RWPE1 (cell line): ENCODE measurements around the gene TRIM43B.
"Not testable (repeated sequence)": the region's sequence is repeated elsewhere in the genome, so short reads cannot be mapped to it uniquely, and the experiment has no call there.

Experiments
- CTCF ChIA-PET: fragments of 350-600 bp; sonication (Branson Sonifier 250); formaldehyde crosslinking; extraction: SDS; loops from one replicate; lab custom pipeline; 2021; lab: Yijun Ruan, JAX
- POLR2A ChIA-PET: fragments of 400-600 bp; formaldehyde crosslinking; extraction: SDS; loops from one replicate; lab custom pipeline; 2020; ENCODE audit warnings: antibody characterized with exemption; ENCODE audit not compliant: low non-redundant PET; lab: Yijun Ruan, JAX
- DNase-seq: peaks from one replicate; pipeline ENCODE4 v3.0.0; 2012; ENCODE audit warnings: low spot score
- H3K27ac ChIP-seq: fragments of 450-650 bp; 2 replicates; pipeline ENCODE4 v1.5.1; 2017
- TF ChIP-seq, protein P1 (sequence below): fragments of 450-650 bp; conservative IDR thresholded peaks from 2 replicates; pipeline ENCODE4 v1.5.1; 2017; ENCODE audit warnings: low read depth, mild to moderate bottlenecking

TRIM43B gene

DNA sequence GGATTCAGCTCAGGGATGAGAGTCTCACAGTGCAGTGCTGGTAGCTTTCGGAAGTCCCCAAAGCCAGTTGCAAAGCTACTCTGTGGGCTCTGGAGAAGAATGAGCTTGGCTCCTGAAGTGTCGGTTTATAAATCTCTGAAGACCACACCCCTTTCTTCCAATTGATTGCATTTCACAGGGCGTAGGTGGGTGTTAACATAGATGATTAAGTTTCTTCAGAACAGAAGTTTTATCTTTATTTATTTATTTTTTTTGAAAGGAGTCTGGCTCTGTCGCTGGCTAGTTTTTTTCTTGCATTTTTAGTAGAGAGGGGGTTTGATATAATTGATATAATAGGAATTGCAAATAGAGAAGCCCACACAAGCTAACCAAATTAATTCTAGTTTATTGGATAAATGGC lies at the start of gene TRIM43B:
Gene TRIM43B (minus strand): TSS at position 101 of the 400 bp plus-strand sequence. CDS start 2,040 bp downstream, outside the sequence.
- CTCF ChIA-PET, H3K27ac ChIP-seq, DNase-seq, POLR2A ChIA-PET: not testable (repeated sequence)

DNA sequence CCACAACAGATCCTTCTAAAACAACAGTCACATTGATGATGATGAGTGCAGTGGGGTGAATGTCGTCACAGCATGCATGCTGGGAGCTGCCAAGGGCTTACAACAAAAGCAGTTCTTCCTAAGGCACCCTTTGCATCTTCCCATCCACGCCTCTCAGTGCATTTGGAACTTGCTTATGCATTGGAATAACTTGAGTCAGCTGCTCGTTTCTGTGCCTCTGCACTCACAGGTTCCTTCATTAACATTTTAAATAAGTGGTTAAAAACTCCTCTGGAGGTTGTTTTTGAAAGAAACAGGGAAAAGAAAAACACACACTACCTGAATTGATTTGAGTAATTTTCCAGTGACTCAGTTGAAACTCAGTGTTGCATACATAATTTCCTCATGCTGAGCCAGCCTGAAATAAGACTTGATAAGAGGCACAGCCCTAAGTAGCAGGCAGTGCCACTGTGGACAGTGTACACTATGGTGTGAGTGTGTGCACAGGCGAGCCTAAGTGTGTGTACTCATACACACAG lies 46.8 kb upstream of the TRIM43B start:
- no peak for DNase-seq
- ChIA-PET POLR2A (no interaction called here), CTCF (no interaction called here)
- H3K27ac ChIP-seq, result no peak overlapping the region
- TF ChIP-seq, protein P1, sequence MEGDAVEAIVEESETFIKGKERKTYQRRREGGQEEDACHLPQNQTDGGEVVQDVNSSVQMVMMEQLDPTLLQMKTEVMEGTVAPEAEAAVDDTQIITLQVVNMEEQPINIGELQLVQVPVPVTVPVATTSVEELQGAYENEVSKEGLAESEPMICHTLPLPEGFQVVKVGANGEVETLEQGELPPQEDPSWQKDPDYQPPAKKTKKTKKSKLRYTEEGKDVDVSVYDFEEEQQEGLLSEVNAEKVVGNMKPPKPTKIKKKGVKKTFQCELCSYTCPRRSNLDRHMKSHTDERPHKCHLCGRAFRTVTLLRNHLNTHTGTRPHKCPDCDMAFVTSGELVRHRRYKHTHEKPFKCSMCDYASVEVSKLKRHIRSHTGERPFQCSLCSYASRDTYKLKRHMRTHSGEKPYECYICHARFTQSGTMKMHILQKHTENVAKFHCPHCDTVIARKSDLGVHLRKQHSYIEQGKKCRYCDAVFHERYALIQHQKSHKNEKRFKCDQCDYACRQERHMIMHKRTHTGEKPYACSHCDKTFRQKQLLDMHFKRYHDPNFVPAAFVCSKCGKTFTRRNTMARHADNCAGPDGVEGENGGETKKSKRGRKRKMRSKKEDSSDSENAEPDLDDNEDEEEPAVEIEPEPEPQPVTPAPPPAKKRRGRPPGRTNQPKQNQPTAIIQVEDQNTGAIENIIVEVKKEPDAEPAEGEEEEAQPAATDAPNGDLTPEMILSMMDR, result no peak

DNA sequence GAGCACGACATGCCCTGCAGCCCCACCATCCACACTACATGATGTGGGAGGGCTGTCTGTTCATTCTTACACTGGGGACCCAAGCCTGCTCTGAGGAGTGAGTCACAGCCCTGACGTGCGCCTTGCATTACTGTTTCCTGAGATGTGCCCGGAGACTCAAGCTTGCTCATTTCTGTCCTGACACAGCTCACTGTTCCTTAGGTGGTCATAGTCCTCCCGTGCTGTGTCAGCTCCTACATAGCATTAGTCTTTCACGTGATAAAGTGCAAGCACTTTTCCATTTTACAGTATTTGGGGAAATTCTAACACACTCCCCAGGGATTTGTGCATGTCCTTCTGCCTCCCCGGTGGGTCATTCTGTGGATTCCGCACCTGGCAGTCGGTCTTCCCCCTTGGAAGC lies 46.2 kb upstream of the TRIM43B start:
- CTCF ChIA-PET, result no interaction called here
- no peak overlapping the region for H3K27ac ChIP-seq
- TF ChIP-seq, protein P1, result no peak
- POLR2A ChIA-PET, result no interaction called here
- DNase-seq, result no peak

DNA sequence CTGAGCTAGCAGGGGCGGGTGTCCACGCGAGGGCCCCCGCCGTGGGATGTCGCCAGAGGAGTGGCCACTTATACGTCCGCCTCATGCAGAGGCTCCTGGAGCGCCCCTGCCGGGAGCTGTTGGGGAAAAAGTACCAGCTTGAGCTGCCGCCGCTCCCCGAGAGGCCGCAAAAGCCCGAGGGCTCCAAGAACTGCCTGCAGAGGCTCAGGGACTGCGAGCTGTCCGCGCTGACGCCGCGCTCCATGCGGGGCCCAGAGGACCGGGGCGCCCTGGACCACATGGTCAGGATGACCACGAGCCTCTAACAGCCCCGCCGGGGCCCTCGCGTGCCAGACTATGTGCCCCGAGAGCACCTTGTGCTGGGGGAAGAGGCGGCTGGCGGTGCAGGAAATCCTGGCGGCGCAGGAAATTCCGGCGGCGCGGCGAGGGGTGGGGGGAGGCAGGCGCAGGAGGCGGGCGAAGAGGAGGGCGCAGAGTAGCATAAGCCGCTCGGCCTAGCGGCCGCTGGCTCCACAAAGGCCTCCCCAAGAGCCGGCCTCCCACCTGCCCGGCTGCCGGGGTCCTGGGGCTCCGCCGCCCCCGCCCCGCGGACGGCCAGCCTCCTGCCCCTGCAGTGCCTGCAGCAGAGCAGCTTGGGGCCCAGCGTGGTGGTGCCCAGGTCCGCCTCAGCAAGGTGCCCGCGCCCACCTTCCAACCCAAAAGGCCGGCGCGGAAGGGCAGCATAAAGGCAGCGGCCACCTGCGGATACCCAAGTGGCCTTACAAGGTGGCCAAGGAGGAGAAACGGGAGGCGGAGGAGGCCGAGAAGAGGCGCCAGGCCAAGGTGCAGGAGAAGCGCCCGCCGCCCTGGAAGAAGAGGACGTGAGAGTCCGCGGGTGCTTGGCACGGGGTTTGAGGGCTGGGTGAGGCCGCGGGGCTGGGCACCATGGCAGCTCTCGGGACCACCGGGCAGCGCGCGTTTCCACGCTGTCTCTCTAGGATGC lies 42.1 kb upstream of the TRIM43B start:
- ChIA-PET CTCF (interaction anchor here (0.6 to 1.1 kb wide), 6 partner anchors 12 to 203 kb away, joined by 3 to 6 read pairs (median 3); no protein-coding TSS in a partner anchor), POLR2A (no interaction called here)
- peak overlapping the region; percentile 61 for H3K27ac ChIP-seq

DNA sequence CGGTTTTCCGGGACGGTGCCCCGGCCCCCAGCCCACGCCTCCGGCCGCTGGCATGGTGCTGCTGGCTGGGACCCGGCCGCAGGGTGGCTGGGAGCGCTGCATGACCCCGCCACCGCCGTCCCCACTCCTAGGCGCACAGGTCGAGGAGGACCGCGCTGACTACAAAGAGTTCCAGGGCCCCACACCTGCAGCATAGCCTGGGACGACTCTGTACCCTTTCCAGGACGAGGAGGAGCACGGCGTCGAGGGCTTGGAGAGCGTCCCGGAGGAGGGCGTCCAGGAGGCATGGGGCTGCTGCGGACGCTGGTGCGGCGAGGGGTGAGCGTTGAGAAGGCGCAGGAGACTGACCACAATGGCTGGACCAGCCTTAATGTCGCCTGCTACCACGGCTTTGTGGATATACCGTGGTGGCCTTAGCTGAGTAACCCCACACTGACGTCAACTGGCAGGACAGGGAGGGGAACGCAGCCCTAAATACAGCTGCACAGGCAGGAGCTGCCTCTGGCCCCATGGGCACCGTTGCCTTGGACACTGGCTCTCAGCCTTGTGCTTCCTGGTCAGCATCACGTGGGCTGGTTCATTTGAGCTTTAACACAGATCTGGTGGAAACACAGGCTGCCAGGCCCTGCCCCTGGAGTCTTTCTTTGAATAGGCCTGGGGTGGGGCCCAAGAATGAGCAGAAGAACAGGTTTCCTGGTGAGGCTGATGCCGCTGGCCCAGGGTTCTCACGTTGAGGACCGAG lies 40.9 kb upstream of the TRIM43B start:
- no peak for DNase-seq
- ChIA-PET POLR2A (no interaction called here), CTCF (interaction anchor here (0.6 to 1.1 kb wide), 5 partner anchors 11 to 204 kb away, joined by 3 to 4 read pairs (median 3); no protein-coding TSS in a partner anchor)
- TF ChIP-seq, protein P1, result no peak
- H3K27ac ChIP-seq, result no peak overlapping the region

More for the DNA sequence above, 42.1 kb upstream of the TRIM43B start:
- peak; percentile 40 for DNase-seq
- TF ChIP-seq, protein P1, result no peak

DNA sequence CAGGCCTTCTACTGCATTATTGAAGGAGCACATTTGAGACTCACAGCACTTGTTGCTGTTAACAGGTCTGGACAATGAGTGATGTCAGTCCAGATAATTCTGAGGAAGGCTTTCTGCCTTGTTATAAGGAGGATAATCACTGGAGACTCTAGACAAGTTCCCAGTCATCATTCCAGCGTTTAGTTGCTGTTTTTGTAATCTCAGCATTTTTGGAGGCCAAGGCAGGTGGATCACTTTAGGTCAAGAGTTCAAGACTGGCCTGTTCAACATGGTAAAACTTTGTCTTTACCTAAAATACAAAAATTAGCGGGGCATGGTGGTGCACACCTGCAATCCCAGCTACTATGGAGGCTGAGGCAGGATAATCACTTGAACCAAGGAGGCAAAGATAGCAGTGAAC lies 39.6 kb upstream of the TRIM43B start:
- POLR2A ChIA-PET, result no interaction called here
- H3K27ac ChIP-seq, result no peak overlapping the region
- TF ChIP-seq, protein P1, result no peak
- DNase-seq, result no peak
- CTCF ChIA-PET, result no interaction called here
